Measurements from ENCODE around the gene AGK. TPM values are rescaled to one million over a fixed set of nuclear protein-coding genes. Genes with fewer than 3 reads are reported as not detected.
"Not testable (repeated sequence)": the region's sequence is repeated elsewhere in the genome, so short reads cannot be mapped to it uniquely, and the experiment has no call there.

Gene AGK
- total RNA-seq, 2 experiments from 2014 or later: 45.9 to 75.8 TPM

DNA sequence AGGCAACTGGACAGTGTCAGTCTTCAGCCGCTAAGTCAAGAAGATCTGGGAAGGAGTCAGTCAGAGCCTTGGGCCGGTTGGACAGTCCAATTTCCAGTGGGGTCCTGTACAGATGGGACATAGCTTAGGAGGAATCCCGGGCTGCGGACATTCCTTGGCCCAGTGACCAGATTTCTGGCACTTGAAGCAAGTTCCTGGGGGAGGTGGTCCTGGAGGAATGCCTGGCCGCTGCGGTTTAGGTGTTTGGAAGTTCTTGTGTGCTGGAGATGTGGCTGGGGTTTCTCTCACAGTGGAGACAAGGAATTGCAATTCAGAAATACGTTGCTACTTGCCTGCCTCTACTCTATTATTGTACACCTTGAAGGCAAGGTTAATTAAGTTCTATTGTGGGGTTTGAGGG is 30.9 kb downstream of the AGK start:
- H3K27ac Mint-ChIP-seq; ATAC-seq; CTCF ChIA-PET; H3K9me3 Mint-ChIP-seq (ENCODE audit: low read depth); DNase-seq; H3K27me3 Mint-ChIP-seq; H3K4me3 Mint-ChIP-seq: not testable (repeated sequence)
- Mint-ChIP-seq H3K4me1 (peaks cover 25% of the 10 kb centered on the region), H3K36me3 (peaks cover 51% of the 10 kb centered on the region)

DNA sequence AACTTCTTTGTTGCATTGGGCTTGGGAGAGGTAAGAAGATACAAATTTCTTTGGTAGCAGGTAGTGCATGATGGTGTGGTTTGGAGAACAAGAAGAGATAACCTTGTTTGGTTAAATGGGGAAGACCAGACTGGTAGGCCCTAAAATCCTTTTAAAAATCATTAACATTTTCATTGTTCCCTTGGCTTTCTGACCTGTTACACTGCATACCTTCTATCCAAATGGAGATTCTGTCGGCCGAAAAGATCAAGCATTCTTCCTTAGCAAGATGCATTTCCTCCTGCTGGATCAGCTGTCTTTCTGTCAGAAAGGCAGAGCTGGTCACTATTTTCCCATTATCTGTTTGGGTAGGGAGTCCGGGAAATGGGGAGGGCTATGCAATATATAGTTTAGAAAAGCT is 33.7 kb downstream of the AGK start:
- no peak overlapping the region for H3K27ac Mint-ChIP-seq
- ATAC-seq: no peak

DNA sequence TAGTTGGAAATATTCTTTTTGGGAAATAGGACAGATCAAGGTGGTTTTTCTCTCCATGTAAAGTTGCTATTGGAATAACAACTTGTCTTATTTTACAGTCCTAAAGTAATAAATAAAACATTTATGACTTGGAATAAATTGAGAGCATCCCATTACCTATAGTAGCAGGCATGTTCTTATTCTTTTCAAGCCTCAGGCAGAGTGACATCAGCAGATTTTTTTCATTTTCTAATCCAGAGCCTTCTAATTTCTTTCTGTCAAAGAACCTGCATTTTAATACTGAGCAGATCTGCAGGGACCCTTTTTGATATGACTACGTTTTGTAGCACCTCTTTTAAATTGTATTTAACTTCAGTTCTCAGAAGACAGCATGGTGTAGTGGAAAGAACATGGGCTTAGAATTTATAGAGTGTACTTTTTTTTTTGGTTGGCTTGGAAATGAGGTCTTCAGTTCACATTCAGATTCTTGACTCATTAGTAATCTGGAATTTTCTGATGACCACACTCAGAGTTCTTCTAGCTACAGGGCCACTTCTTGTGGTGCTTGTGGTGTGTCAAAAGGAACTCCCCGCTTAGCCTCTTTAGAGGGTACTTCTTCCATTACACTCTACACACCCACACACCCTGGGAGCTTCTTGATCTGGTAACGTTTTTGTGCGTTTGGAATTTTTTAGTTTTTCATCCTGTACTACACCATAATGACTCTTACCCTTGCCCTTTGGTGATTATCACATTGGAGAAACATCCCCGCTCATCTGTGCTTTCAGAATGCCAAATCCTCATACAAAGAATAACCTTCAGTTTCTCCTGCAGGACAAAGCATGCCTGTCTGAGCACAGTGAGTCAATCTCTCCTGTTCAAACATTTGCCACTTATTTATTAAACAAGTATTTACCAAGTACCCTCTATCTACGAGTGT is 34.6 kb downstream of the AGK start:
- peak; percentile 50 for ATAC-seq
- Mint-ChIP-seq H3K27me3 (no peaks in the 10 kb centered on the region), H3K36me3 (peaks cover 60% of the 10 kb centered on the region), H3K4me1 (peaks cover 39% of the 10 kb centered on the region), H3K27ac (peak overlapping the region; percentile 13), H3K9me3 (ENCODE audit: low read depth) (peaks cover 4% of the 10 kb centered on the region), H3K4me3 (no peak overlapping the region)
- peak; percentile 45 for DNase-seq
- CTCF ChIA-PET: no interaction called here

More for the DNA sequence above, 33.7 kb downstream of the AGK start:
- no peak overlapping the region for H3K4me3 Mint-ChIP-seq
- H3K9me3 Mint-ChIP-seq (ENCODE audit: low read depth): peaks cover 4% of the 10 kb centered on the region
- peaks cover 31% of the 10 kb centered on the region for H3K4me1 Mint-ChIP-seq
- no peak for DNase-seq
- CTCF ChIA-PET: interaction anchor here (0.6 kb wide), 1 partner anchor 31 kb away, joined by 3 read pairs; no protein-coding TSS in a partner anchor
- peaks cover 58% of the 10 kb centered on the region for H3K36me3 Mint-ChIP-seq
- no peaks in the 10 kb centered on the region for H3K27me3 Mint-ChIP-seq

DNA sequence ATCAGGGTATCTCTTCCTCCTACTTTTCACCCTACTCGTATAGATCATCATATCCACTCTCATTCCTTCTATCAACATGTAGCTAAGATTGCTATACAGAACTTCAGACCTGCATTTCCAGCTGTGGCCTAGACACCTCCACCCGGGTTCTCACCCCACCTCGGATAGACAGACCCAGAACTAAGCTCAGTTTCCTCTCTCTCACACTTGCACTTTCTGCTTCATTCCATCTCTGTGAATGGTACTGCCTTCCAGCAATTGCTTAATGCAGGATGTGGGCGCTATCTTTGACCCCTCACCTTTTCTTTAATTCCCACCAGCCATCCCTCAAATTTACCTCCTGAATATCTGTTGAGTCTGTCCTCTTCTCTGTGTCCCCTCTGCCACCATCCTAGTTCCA is 35.7 kb downstream of the AGK start:
- no peaks in the 10 kb centered on the region for H3K27me3 Mint-ChIP-seq
- peak overlapping the region; percentile 54 for H3K27ac Mint-ChIP-seq
- peak overlapping the region; percentile 51 for H3K4me3 Mint-ChIP-seq
- no peak for DNase-seq
- H3K4me1 Mint-ChIP-seq: peaks cover 46% of the 10 kb centered on the region
- peak; percentile 56 for ATAC-seq
- peaks cover 4% of the 10 kb centered on the region for H3K9me3 Mint-ChIP-seq (ENCODE audit: low read depth)
- CTCF ChIA-PET: no interaction called here
- peaks cover 60% of the 10 kb centered on the region for H3K36me3 Mint-ChIP-seq

DNA sequence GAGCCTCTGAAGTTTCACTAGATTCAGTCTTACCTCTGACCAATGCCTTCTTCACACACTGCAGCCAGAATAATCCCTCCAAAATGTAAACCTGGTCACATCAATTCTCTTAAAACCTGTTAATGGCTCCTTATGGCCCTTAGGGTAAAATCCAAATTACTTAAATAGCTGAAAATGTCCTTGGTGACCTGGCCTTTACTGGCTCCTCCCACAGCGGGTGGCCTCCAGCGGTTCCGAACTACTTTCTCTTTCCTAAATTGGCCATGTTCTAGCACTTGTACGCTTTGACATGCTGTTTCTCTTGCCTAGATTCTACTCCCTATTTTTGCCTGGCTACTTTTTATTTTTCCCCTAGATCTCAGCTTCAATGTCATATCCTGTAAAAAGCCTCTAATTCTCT is 36.1 kb downstream of the AGK start:
- Mint-ChIP-seq H3K27ac (peak overlapping the region; percentile 54), H3K4me1 (peaks cover 50% of the 10 kb centered on the region), H3K9me3 (ENCODE audit: low read depth) (peaks cover 4% of the 10 kb centered on the region), H3K4me3 (peak overlapping the region; percentile 51), H3K36me3 (peaks cover 61% of the 10 kb centered on the region), H3K27me3 (no peaks in the 10 kb centered on the region)
- DNase-seq: no peak
- ATAC-seq: peak; percentile 37
- CTCF ChIA-PET: no interaction called here

DNA sequence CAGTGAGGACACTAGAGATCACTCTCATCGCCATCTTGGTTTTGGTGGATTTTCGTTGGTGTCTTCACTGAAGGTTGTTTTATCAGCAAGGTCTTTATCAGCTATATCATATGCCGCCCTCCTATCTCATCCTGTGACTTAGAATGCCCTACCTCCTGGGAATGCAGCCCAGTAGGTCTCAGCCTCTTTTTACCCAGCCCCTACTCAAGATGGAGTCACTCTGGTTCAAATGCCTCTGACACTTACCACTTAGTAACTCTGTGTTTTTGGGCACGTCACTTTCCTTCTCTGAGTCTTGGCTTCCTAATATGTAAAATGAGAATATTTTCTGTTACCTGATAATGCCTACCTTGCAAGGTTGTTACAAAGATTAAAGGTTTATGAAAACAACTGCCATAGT is 37.7 kb downstream of the AGK start:
- CTCF ChIA-PET: interaction anchor here (1.2 kb wide), 1 partner anchor 10 kb away, joined by 3 read pairs; no protein-coding TSS in a partner anchor
- no peaks in the 10 kb centered on the region for H3K9me3 Mint-ChIP-seq (ENCODE audit: low read depth)
- no peaks in the 10 kb centered on the region for H3K27me3 Mint-ChIP-seq
- H3K4me1 Mint-ChIP-seq: peaks cover 56% of the 10 kb centered on the region
- H3K36me3 Mint-ChIP-seq: peaks cover 53% of the 10 kb centered on the region
- H3K4me3 Mint-ChIP-seq: no peak overlapping the region
- no peak overlapping the region for H3K27ac Mint-ChIP-seq
- DNase-seq (no peak), ATAC-seq (no peak)

DNA sequence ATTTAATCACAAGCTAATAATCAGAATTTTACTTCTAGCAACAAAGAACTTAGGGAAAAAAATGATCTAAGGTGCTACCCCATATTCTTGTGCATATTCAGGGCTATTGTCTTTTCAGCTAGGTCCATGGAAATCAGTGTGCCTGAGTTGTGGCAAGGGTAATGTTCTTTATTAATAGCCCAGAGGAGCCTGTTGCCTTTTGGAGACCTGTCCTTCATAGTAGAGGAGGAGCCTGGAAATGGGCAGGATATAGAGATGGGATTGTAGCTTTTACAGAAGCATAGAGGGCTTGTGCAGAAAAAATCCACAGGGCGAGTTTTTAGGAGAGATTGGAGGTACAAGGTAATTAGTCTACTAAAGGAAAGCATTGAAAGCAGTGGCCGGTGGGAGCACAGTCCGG is 38.9 kb downstream of the AGK start:
- peaks cover 51% of the 10 kb centered on the region for H3K4me1 Mint-ChIP-seq
- no peaks in the 10 kb centered on the region for H3K27me3 Mint-ChIP-seq
- CTCF ChIA-PET: interaction anchor here (0.7 to 1.2 kb wide), 2 partner anchors 9 to 393 kb away, joined by 3 read pairs; no protein-coding TSS in a partner anchor
- no peak for ATAC-seq
- no peaks in the 10 kb centered on the region for H3K9me3 Mint-ChIP-seq (ENCODE audit: low read depth)
- H3K36me3 Mint-ChIP-seq: peaks cover 48% of the 10 kb centered on the region
- H3K27ac Mint-ChIP-seq: no peak overlapping the region
- no peak overlapping the region for H3K4me3 Mint-ChIP-seq
- no peak for DNase-seq

DNA sequence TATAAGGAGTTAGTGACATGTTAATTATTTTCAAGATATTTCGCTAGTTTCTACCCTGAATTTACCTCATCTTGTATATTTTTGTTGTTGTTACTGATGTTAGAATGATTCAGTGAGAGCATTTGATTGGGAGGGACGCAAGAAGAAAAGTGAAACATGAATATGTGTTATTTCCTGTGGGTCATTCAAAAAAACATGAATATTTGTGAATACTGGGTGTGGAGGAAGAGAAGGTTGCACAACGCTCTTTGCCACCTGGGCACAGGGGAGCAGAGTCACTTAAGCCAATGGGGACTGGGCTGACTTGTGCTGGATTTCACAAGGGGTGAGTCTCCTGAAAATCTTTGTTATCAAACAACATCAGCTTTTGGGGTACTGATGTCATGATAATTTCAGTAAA is 39.5 kb downstream of the AGK start:
- H3K9me3 Mint-ChIP-seq (ENCODE audit: low read depth): no peaks in the 10 kb centered on the region
- DNase-seq (no peak), ATAC-seq (peak; percentile 12)
- H3K27me3 Mint-ChIP-seq: no peaks in the 10 kb centered on the region
- H3K36me3 Mint-ChIP-seq: peaks cover 48% of the 10 kb centered on the region
- H3K4me3 Mint-ChIP-seq: no peak overlapping the region
- H3K27ac Mint-ChIP-seq: peak overlapping the region; percentile 22
- CTCF ChIA-PET: no interaction called here
- H3K4me1 Mint-ChIP-seq: peaks cover 45% of the 10 kb centered on the region

DNA sequence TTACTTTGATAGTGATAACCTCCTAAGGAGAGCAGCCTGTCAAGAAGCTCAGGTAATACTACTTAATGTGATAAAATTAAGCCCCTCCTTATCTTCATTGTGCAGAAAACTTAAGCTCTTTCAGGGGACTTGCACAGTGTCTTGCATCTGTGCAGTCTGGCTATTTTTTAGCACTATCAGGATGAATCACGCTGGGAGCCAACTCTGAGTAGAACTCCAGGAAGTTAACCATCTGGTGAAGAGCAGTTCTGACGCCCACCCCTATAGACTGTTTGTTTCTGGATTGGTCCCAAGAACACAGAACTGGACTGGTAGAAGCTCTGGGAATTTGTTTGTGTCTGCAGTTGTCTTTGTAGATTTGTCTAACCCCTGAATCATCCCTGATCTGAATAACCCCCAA is 41.9 kb downstream of the AGK start:
- DNase-seq (no peak), ATAC-seq (no peak)
- H3K27ac Mint-ChIP-seq: peak overlapping the region; percentile 30
- peaks cover 40% of the 10 kb centered on the region for H3K36me3 Mint-ChIP-seq
- no peaks in the 10 kb centered on the region for H3K9me3 Mint-ChIP-seq (ENCODE audit: low read depth)
- H3K27me3 Mint-ChIP-seq: no peaks in the 10 kb centered on the region
- no peak overlapping the region for H3K4me3 Mint-ChIP-seq
- CTCF ChIA-PET: interaction anchor here (2.4 kb wide), 1 partner anchor 59 kb away, joined by 7 read pairs; no protein-coding TSS in a partner anchor
- H3K4me1 Mint-ChIP-seq: peaks cover 29% of the 10 kb centered on the region

DNA sequence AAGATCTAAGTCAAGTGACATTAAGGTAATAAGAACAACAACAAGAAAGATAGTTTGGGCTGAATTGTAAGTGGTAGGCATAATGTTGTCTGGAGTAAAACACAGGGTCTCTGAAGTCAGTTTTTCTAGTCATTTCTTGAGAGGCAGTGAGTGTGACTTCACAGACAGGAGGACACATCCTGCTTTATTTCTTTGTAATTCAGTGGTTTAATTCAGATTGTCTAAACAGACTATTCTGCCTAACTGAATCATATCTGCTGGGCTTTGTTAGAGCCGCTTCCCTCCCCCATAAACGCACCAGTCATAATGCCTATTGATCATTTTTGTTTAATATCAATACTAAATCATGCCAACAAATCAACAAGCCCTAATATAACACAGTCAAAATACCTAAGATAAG is 46.8 kb downstream of the AGK start:
- no peaks in the 10 kb centered on the region for H3K9me3 Mint-ChIP-seq (ENCODE audit: low read depth)
- H3K27me3 Mint-ChIP-seq: no peaks in the 10 kb centered on the region
- no peak for ATAC-seq
- peaks cover 32% of the 10 kb centered on the region for H3K36me3 Mint-ChIP-seq
- H3K4me1 Mint-ChIP-seq: peaks cover 8% of the 10 kb centered on the region
- no peak overlapping the region for H3K27ac Mint-ChIP-seq
- DNase-seq: no peak
- CTCF ChIA-PET: no interaction called here
- H3K4me3 Mint-ChIP-seq: no peak overlapping the region

DNA sequence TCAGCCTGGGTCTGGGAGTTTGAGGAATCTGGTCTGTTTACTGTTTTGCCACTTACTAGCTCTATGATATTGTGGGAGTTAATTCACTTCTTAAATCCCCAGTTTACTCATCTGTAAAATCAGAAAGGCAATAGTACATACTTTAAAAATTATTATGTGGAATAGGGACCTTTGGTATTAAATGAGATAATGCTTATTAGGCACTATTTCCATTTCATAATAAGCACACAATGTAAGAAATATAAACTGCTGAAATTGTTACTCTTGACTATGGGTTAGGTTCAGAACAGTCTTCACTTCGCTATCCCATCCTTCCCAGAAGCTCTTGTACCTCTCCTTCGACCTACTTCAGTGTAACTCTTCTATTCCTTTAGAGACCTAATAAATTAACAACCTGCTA is 47.2 kb downstream of the AGK start:
- Mint-ChIP-seq H3K36me3 (peaks cover 28% of the 10 kb centered on the region), H3K27me3 (no peaks in the 10 kb centered on the region), H3K4me1 (peaks cover 4% of the 10 kb centered on the region), H3K4me3 (no peak overlapping the region), H3K27ac (no peak overlapping the region), H3K9me3 (ENCODE audit: low read depth) (no peaks in the 10 kb centered on the region)
- ATAC-seq (no peak), DNase-seq (no peak)
- CTCF ChIA-PET: interaction anchor here (0.6 to 1.4 kb wide), 2 partner anchors 9 to 1324 kb away, joined by 3 read pairs; no protein-coding TSS in a partner anchor

DNA sequence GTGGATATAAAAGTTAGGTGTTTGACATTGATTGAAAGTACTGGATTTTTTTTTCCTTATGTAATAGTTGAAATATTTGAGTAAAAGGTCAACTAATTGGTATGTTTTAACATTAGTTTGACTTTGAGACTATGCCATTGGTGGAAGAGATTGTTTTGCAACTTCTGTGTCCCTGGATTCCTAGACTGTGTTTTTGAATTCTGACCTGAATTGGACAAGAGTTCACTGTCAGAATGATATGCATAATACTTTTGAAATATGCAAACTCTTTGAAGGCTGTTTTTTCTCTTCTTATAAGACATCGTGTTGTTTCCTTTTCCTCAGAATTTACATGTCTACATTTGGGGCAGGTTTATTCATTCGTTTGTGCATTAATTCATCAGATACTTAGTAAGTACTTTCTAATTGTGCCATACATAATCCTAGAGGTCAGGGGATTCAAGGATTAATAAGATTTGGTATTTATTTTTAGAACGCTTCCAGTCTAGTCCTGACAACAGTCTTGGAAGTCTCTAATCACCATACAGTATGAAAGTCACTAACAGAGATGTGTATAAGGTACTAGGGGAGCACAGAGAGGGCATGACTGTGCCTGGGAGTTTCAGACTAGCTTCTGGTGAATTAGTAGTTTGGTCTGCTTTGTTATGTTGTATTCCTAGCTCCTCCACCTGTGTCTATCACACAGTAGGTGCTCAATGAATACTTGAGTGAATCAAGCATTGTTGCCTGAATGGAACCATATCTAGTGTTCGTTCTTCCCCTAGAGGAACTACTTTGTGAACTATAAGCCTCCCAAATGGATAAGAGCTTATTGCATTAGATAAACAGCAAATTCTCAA is 49.2 kb downstream of the AGK start:
- no peaks in the 10 kb centered on the region for H3K9me3 Mint-ChIP-seq (ENCODE audit: low read depth)
- CTCF ChIA-PET: no interaction called here

DNA sequence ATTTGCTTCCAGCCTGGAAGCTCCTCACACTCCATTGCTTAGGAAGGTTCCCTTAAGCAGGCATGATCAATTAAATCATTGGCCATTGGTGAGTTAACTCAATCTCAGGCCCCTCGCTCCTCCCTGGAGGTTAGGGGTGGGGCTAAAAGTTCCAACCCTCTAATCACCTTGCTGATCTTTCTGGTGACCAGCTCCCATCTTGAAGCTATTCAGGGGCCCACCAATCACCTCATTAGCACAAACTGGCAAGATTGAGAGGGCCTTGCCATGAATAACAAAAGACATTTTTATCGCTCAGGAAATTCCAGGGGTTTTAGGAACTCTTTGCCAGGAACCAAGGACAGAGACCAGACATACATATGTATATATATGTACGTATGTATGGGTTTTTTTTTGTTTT is 58.4 kb downstream of the AGK start:
- peaks cover 39% of the 10 kb centered on the region for H3K36me3 Mint-ChIP-seq
- ATAC-seq (no peak), DNase-seq (no peak)
- H3K4me1 Mint-ChIP-seq: no peaks in the 10 kb centered on the region
- H3K9me3 Mint-ChIP-seq (ENCODE audit: low read depth): no peaks in the 10 kb centered on the region
- CTCF ChIA-PET: no interaction called here
- no peak overlapping the region for H3K27ac Mint-ChIP-seq
- no peaks in the 10 kb centered on the region for H3K27me3 Mint-ChIP-seq
- H3K4me3 Mint-ChIP-seq: no peak overlapping the region

More for the DNA sequence above, 49.2 kb downstream of the AGK start:
- no peak overlapping the region for H3K27ac Mint-ChIP-seq
- H3K27me3 Mint-ChIP-seq: no peaks in the 10 kb centered on the region
- ATAC-seq: no peak
- H3K4me1 Mint-ChIP-seq: peaks cover 4% of the 10 kb centered on the region
- no peak overlapping the region for H3K4me3 Mint-ChIP-seq
- H3K36me3 Mint-ChIP-seq: peaks cover 18% of the 10 kb centered on the region
- no peak for DNase-seq

All from activated CD8-positive, alpha-beta memory T cell treated with anti-CD3 and anti-CD28 coated beads, Interleukin-2, amount 10 ng/mL, durations not matched to agents 7 days and 5 days (primary cell).